H1 (cell line): ENCODE measurements around the gene LIMS1. TPM values are rescaled to one million over a fixed set of nuclear protein-coding genes. Genes with fewer than 3 reads are reported as not detected.

Experiments
- E2F6 ChIP-seq: IDR thresholded peaks from 2 replicates; pipeline ENCODE4 v1.6.1; 2012; ENCODE audit warnings: inconsistent platforms
- KDM5A ChIP-seq: fragments of 200-600 bp; IDR thresholded peaks from 2 replicates; pipeline ENCODE4 v1.7.1; 2012; ENCODE audit warnings: mild to moderate bottlenecking, low read length, inconsistent platforms, mixed read lengths
- RNF2 ChIP-seq: fragments of 200-900, 300-1000 bp; sonication (generic); IDR thresholded peaks from 2 replicates; pipeline ENCODE4 v1.7.1; 2016; ENCODE audit warnings: borderline replicate concordance, low read depth, mild to moderate bottlenecking, antibody characterized with exemption, low read length; ENCODE audit not compliant: poor library complexity, severe bottlenecking; ENCODE audit errors: missing control alignments
- TCF12 ChIP-seq: IDR thresholded peaks from 2 replicates; pipeline ENCODE4 v1.6.1; 2011; ENCODE audit warnings: low read depth, mild to moderate bottlenecking, low read length
- ZNF274 ChIP-seq: IDR thresholded peaks from 2 replicates; pipeline ENCODE4 v1.7.0; 2012; ENCODE audit warnings: low read length, borderline replicate concordance; ENCODE audit errors: extremely low read depth
- polyA plus RNA-seq, 7 experiments: library from polyadenylated mRNA; depleted of rRNA in 3 of 7; stranded (reverse) in 5 of 7; unstranded in 2 of 7; fragments of >200 nt in 5 of 7; fragments of 200-250 nt in 2 of 7; gene quantifications; 1 replicate in 5 of 7; 2 replicates in 1 of 7; 4 replicates in 1 of 7; pipeline versions ENCODE4 v1.2.1 to v1.2.3, GENCODE V29; 2011 to 2013; ENCODE audit warnings: missing spikeins in 2 of 7, mixed read lengths in 2 of 7
- total RNA-seq: library from RNA; stranded (reverse); fragmentation: NEBNext Ultra II Directional; extraction: Animal tissue kit (Norgen Biotek cat#: 25700); gene quantifications from 2 replicates; pipeline ENCODE4 v1.2.1, GENCODE V29; 2021
- TF ChIP-seq, protein P1 (sequence below): fragments of 300-600 bp; sonication (generic); IDR thresholded peaks from 2 replicates; pipeline ENCODE4 v1.7.1; 2012; ENCODE audit warnings: low read length, moderate library complexity, mild to moderate bottlenecking, inconsistent platforms; ENCODE audit not compliant: insufficient replicate concordance
- TF ChIP-seq, protein P2 (sequence below), 3 experiments: IDR thresholded peaks; 1 replicate in 2 of 3; 2 replicates in 1 of 3; pipeline versions ENCODE4 v1.5.1 to v1.6.1; 2011; ENCODE audit warnings: low read length in 3 of 3, mild to moderate bottlenecking in 3 of 3, inconsistent platforms in 2 of 3, low read depth in 1 of 3, moderate library complexity in 1 of 3; ENCODE audit not compliant: insufficient read depth in 1 of 3; ENCODE audit errors: control extremely low read depth in 1 of 3

LIMS1 gene
- total and polyA plus RNA-seq, 2 of the 8 experiments (the other 6 are each of a cell fraction or from before 2014, with no cell fraction given) = 24.1 to 36.7 TPM

DNA sequence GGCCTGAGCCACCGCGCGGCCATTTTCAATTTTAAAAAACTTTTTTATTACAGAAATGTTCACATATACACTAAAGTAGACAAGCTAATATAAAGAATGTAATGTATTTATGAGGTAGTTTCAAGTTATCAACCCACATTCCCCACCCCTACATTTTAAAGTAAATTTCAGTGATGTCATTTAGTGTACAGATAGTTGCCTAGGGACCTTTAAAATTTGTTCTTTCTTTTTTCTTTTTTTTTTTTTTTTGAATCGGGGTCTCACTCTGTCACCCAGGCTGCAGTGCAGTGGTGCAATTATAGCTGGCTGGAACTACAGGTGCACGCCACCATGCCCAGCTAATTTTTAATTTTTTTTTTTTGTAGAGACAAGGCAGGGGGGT lies 2.6 kb upstream of the LIMS1 start (continued):
- TF ChIP-seq, protein P1, sequence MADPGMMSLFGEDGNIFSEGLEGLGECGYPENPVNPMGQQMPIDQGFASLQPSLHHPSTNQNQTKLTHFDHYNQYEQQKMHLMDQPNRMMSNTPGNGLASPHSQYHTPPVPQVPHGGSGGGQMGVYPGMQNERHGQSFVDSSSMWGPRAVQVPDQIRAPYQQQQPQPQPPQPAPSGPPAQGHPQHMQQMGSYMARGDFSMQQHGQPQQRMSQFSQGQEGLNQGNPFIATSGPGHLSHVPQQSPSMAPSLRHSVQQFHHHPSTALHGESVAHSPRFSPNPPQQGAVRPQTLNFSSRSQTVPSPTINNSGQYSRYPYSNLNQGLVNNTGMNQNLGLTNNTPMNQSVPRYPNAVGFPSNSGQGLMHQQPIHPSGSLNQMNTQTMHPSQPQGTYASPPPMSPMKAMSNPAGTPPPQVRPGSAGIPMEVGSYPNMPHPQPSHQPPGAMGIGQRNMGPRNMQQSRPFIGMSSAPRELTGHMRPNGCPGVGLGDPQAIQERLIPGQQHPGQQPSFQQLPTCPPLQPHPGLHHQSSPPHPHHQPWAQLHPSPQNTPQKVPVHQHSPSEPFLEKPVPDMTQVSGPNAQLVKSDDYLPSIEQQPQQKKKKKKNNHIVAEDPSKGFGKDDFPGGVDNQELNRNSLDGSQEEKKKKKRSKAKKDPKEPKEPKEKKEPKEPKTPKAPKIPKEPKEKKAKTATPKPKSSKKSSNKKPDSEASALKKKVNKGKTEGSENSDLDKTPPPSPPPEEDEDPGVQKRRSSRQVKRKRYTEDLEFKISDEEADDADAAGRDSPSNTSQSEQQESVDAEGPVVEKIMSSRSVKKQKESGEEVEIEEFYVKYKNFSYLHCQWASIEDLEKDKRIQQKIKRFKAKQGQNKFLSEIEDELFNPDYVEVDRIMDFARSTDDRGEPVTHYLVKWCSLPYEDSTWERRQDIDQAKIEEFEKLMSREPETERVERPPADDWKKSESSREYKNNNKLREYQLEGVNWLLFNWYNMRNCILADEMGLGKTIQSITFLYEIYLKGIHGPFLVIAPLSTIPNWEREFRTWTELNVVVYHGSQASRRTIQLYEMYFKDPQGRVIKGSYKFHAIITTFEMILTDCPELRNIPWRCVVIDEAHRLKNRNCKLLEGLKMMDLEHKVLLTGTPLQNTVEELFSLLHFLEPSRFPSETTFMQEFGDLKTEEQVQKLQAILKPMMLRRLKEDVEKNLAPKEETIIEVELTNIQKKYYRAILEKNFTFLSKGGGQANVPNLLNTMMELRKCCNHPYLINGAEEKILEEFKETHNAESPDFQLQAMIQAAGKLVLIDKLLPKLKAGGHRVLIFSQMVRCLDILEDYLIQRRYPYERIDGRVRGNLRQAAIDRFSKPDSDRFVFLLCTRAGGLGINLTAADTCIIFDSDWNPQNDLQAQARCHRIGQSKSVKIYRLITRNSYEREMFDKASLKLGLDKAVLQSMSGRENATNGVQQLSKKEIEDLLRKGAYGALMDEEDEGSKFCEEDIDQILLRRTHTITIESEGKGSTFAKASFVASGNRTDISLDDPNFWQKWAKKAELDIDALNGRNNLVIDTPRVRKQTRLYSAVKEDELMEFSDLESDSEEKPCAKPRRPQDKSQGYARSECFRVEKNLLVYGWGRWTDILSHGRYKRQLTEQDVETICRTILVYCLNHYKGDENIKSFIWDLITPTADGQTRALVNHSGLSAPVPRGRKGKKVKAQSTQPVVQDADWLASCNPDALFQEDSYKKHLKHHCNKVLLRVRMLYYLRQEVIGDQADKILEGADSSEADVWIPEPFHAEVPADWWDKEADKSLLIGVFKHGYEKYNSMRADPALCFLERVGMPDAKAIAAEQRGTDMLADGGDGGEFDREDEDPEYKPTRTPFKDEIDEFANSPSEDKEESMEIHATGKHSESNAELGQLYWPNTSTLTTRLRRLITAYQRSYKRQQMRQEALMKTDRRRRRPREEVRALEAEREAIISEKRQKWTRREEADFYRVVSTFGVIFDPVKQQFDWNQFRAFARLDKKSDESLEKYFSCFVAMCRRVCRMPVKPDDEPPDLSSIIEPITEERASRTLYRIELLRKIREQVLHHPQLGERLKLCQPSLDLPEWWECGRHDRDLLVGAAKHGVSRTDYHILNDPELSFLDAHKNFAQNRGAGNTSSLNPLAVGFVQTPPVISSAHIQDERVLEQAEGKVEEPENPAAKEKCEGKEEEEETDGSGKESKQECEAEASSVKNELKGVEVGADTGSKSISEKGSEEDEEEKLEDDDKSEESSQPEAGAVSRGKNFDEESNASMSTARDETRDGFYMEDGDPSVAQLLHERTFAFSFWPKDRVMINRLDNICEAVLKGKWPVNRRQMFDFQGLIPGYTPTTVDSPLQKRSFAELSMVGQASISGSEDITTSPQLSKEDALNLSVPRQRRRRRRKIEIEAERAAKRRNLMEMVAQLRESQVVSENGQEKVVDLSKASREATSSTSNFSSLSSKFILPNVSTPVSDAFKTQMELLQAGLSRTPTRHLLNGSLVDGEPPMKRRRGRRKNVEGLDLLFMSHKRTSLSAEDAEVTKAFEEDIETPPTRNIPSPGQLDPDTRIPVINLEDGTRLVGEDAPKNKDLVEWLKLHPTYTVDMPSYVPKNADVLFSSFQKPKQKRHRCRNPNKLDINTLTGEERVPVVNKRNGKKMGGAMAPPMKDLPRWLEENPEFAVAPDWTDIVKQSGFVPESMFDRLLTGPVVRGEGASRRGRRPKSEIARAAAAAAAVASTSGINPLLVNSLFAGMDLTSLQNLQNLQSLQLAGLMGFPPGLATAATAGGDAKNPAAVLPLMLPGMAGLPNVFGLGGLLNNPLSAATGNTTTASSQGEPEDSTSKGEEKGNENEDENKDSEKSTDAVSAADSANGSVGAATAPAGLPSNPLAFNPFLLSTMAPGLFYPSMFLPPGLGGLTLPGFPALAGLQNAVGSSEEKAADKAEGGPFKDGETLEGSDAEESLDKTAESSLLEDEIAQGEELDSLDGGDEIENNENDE = no peak
- TF ChIP-seq E2F6 = no peak
- TF ChIP-seq RNF2 = no peak
- TF ChIP-seq, protein P2, sequence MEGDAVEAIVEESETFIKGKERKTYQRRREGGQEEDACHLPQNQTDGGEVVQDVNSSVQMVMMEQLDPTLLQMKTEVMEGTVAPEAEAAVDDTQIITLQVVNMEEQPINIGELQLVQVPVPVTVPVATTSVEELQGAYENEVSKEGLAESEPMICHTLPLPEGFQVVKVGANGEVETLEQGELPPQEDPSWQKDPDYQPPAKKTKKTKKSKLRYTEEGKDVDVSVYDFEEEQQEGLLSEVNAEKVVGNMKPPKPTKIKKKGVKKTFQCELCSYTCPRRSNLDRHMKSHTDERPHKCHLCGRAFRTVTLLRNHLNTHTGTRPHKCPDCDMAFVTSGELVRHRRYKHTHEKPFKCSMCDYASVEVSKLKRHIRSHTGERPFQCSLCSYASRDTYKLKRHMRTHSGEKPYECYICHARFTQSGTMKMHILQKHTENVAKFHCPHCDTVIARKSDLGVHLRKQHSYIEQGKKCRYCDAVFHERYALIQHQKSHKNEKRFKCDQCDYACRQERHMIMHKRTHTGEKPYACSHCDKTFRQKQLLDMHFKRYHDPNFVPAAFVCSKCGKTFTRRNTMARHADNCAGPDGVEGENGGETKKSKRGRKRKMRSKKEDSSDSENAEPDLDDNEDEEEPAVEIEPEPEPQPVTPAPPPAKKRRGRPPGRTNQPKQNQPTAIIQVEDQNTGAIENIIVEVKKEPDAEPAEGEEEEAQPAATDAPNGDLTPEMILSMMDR (IDR thresholded peaks at IDR 0.05; ENCODE audit: control extremely low read depth in 1 of 3, insufficient read depth in 1 of 3, low read depth in 1 of 3, low read length in 3 of 3) = no peak
- no peak for TF ChIP-seq ZNF274
- TF ChIP-seq TCF12 = no peak
- TF ChIP-seq KDM5A = no peak
